Measurements from ENCODE around the gene IL5RA. TPM values are rescaled to one million over a fixed set of nuclear protein-coding genes. Genes with fewer than 3 reads are reported as not detected.

Gene IL5RA
- total RNA-seq, 4 donors from 2014 or later: 0.15 to 0.81 (median 0.72) TPM; not detected in 1

GRCh38 chr3:3119393-3119851 lies 9.2 kb upstream of the IL5RA start:
- Histone ChIP-seq H3K27ac (no peak overlapping the region), H3K4me3 (no peak overlapping the region), H3K27me3 (peaks cover 6% of the 10 kb centered on the region), H3K4me1 (no peaks in the 10 kb centered on the region), H3K9me3 (no peaks in the 10 kb centered on the region), H3K36me3 (no peaks in the 10 kb centered on the region)
- WGBS, 2 donors (ENCODE audit: low coverage in 1 of 2): 65 to 81% methylated on average over 4 of the region's 4 CpGs
- no peak for ATAC-seq
- TF ChIP-seq POLR2A (IDR thresholded peaks at IDR 0.05) (no peak), POLR2AphosphoS5 (IDR thresholded peaks at IDR 0.05) (no peak), EP300 (IDR thresholded peaks at IDR 0.05) (no peak), CTCF (IDR thresholded peaks at IDR 0.05) (no peak)

- H3K36me3 ChIP-seq: no peaks in the 10 kb centered on the region
- TF ChIP-seq POLR2A (IDR thresholded peaks at IDR 0.05) (no peak), CTCF (IDR thresholded peaks at IDR 0.05) (no peak), EP300 (IDR thresholded peaks at IDR 0.05) (no peak), POLR2AphosphoS5 (IDR thresholded peaks at IDR 0.05) (no peak)
- peaks cover 6% of the 10 kb centered on the region for H3K27me3 ChIP-seq
- no peak overlapping the region for H3K27ac ChIP-seq
- WGBS, 2 donors (ENCODE audit: low coverage in 1 of 2): 85 to 86% methylated on average over 2 of the region's 2 CpGs
- no peak for ATAC-seq
- no peaks in the 10 kb centered on the region for H3K4me1 ChIP-seq
- H3K9me3 ChIP-seq: no peaks in the 10 kb centered on the region
- no peak overlapping the region for H3K4me3 ChIP-seq
Measured at GRCh38 chr3:3117651-3118050, 7.5 kb upstream of the IL5RA start.

GRCh38 chr3:3113042-3113709 lies 3.0 kb upstream of the IL5RA start:
- ATAC-seq: no peak
- no peak for TF ChIP-seq POLR2AphosphoS5 (IDR thresholded peaks at IDR 0.05)
- TF ChIP-seq CTCF (IDR thresholded peaks at IDR 0.05): no peak
- no peak for TF ChIP-seq EP300 (IDR thresholded peaks at IDR 0.05)
- TF ChIP-seq POLR2A (IDR thresholded peaks at IDR 0.05): no peak
- no peaks in the 10 kb centered on the region for H3K4me1 ChIP-seq
- 69 to 72% methylated on average over 4 of the region's 4 CpGs for WGBS, 2 donors (ENCODE audit: low coverage in 1 of 2)
- H3K36me3 ChIP-seq: no peaks in the 10 kb centered on the region
- H3K4me3 ChIP-seq: no peak overlapping the region
- peaks cover 11% of the 10 kb centered on the region for H3K27me3 ChIP-seq
- H3K9me3 ChIP-seq: no peaks in the 10 kb centered on the region
- no peak overlapping the region for H3K27ac ChIP-seq

- H3K9me3 ChIP-seq: no peaks in the 10 kb centered on the region
- H3K36me3 ChIP-seq: no peaks in the 10 kb centered on the region
- H3K4me1 ChIP-seq: no peaks in the 10 kb centered on the region
- ATAC-seq: no peak
- 40 to 72% methylated on average over 6 to 7 of the region's 7 CpGs for WGBS, 2 donors (ENCODE audit: low coverage in 1 of 2)
- H3K4me3 ChIP-seq: no peak overlapping the region
- TF ChIP-seq EP300 (IDR thresholded peaks at IDR 0.05) (no peak), POLR2A (IDR thresholded peaks at IDR 0.05) (no peak), POLR2AphosphoS5 (IDR thresholded peaks at IDR 0.05) (no peak), CTCF (IDR thresholded peaks at IDR 0.05) (no peak)
- H3K27me3 ChIP-seq: peaks cover 11% of the 10 kb centered on the region
- H3K27ac ChIP-seq: no peak overlapping the region
Measured at GRCh38 chr3:3110749-3111361, 681 bp upstream of the IL5RA start.

Measured in gastroesophageal sphincter (tissue), 4 donors.